Measurements from ENCODE around the gene ZBP1.

Gene ZBP1

GRCh38 chr20:57653910-57654309 is 33.7 kb upstream of the ZBP1 start:
- TF ChIP-seq ZFX (IDR thresholded peaks at IDR 0.05; ENCODE audit: borderline replicate concordance) (no peak), CTCF (IDR thresholded peaks at IDR 0.05) (no peak)
- peak overlapping the region; percentile 60 for H3K27ac ChIP-seq

GRCh38 chr20:57653546-57653900 is 33.3 kb upstream of the ZBP1 start:
- H3K27ac ChIP-seq = peak overlapping the region; percentile 60

GRCh38 chr20:57652606-57653545 is 32.6 kb upstream of the ZBP1 start:
- TF ChIP-seq ZFX (IDR thresholded peaks at IDR 0.05; ENCODE audit: borderline replicate concordance) = no peak
- TF ChIP-seq CTCF (IDR thresholded peaks at IDR 0.05) = no peak
- H3K27ac ChIP-seq = peak overlapping the region; percentile 60

More at GRCh38 chr20:57653546-57653900, 33.3 kb upstream of the ZBP1 start:
- TF ChIP-seq CTCF (IDR thresholded peaks at IDR 0.05) (no peak), ZFX (IDR thresholded peaks at IDR 0.05; ENCODE audit: borderline replicate concordance) (no peak)

GRCh38 chr20:57651881-57652605 is 31.8 kb upstream of the ZBP1 start:
- 0 out of 2 replicates have a peak overlapping the region, but pooled peaks have one; percentile 46 for H3K27ac ChIP-seq
- TF ChIP-seq ZFX (IDR thresholded peaks at IDR 0.05; ENCODE audit: borderline replicate concordance) = no peak
- no peak for TF ChIP-seq CTCF (IDR thresholded peaks at IDR 0.05)

- H3K27ac ChIP-seq = peak overlapping the region; percentile 46
- TF ChIP-seq ZFX (IDR thresholded peaks at IDR 0.05; ENCODE audit: borderline replicate concordance) (no peak), CTCF (IDR thresholded peaks at IDR 0.05) (no peak)
Observed at GRCh38 chr20:57650756-57651483, 30.7 kb upstream of the ZBP1 start.

- TF ChIP-seq CTCF (IDR thresholded peaks at IDR 0.05) = no peak
- H3K27ac ChIP-seq = peak overlapping the region; percentile 46
Observed at GRCh38 chr20:57650266-57650665, 30.0 kb upstream of the ZBP1 start.

Measured in 22Rv1 (cell line).